ENCODE results near the gene BICDL2. TPM values are rescaled to one million over a fixed set of nuclear protein-coding genes. Genes with fewer than 3 reads are reported as not detected.

The BICDL2 gene
- total and polyA plus RNA-seq, 9 of the 15 experiments (the other 6 are each of a cell fraction or from before 2014, with no cell fraction given), result 0.09 to 0.28 (median 0.09) TPM; not detected in 6

DNA sequence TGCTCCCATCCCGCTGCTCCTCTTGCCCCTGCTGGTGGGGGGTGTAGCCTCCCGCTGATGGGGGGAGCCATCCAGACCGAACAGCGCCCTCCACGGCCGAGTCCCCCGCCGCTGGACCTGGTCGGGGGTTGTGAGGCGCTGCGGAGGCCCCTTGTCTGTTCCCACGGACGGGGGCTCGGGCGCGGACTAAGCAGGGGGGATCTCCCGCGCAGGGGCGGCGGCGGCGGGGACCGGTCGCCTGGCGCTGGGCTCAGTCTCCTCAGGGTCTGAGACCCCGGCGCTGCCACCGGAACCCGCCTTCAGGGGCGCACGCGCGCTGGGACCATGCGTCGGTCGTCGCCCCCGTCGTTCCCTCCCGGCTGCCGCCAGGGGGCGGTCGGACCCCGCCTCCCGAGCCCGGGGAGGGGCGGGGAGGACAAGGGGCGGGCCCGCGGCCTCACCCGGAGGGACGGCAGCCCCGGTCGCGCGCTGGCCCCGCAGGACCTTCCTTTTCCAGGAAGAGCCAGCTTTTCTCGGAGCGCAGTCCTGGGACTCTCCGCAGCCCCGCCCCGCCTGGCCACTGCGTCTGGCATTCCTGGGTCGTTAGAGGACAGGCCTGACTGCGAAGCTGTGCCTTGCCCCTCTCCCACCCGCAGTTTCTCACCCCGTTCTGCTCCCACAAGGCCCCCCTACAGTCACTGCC is 22.4 kb upstream of the BICDL2 start:
- peak; percentile 95 for ATAC-seq
- Histone ChIP-seq H3K27ac (ENCODE audit: extremely low read depth, low read depth, low read length) (peak overlapping the region; percentile 83), H3K79me2 (ENCODE audit: control insufficient read depth, insufficient read depth, low read length) (peaks cover 2% of the 10 kb centered on the region; the same call in 2 of the 3 replicates), H3K36me3 (ENCODE audit: control insufficient read depth, insufficient read depth, low read length) (no peaks in the 10 kb centered on the region), H3K9me3 (replicated peaks; ENCODE audit: control insufficient read depth, insufficient read depth, low read depth, low read length) (no peaks in the 10 kb centered on the region), H3K4me1 (replicated peaks in 1 of 2; ENCODE audit: control insufficient read depth in 2 of 2, insufficient read depth in 2 of 2, low read length in 2 of 2) (peaks cover 8 to 38% of the 10 kb centered on the region in 2 experiments), H3K27me3 (ENCODE audit: control insufficient read depth in 2 of 2, insufficient read depth in 2 of 2, low read length in 2 of 2) (no peaks in the 10 kb centered on the region), H2AFZ (ENCODE audit: low read depth, low read length) (peak overlapping the region; percentile 97), H3K9ac (ENCODE audit: insufficient read depth in 1 of 2, low read depth in 2 of 2, low read length in 2 of 2) (peak overlapping the region; percentile 85 to 97), H3K9me1 (ENCODE audit: control insufficient read depth, insufficient read depth, low read length) (peaks cover 4% of the 10 kb centered on the region), H3K4me3 (peak overlapping the region; percentile 93), H3K4me2 (ENCODE audit: insufficient read depth, low read length) (peak overlapping the region; percentile 93), H4K20me1 (replicated peaks; ENCODE audit: control insufficient read depth, insufficient read depth, low read length) (0 out of 2 replicates have a peak, but pooled peaks cover 3% of the 10 kb centered on the region)
- WGBS (ENCODE audit: insufficient coverage, low coverage, missing lambda C conversion rate), result 0% methylated on average over 29 of the region's 67 CpGs
- BruUV-seq (replicated peaks), result no TSS peak
- in situ Hi-C loops (cut with MboI) (no loop called here), intact Hi-C loops (cut with micrococcal nuclease) (loop anchor here (1.0 to 10.0 kb wide), 4 partner anchors 28 to 116 kb away; no protein-coding TSS in a partner anchor)
- FAIRE-seq, result peak; percentile 46
- ChIA-PET POLR2A (interaction anchor here (0.6 to 1.2 kb wide), 8 partner anchors 11 to 109 kb away, joined by 3 to 4 read pairs (median 3); no protein-coding TSS in a partner anchor), CTCF (ENCODE audit: low intra/inter-chr PET ratio) (interaction anchor here (0.6 to 2.6 kb wide), 9 partner anchors 27 to 1194 kb away, joined by 3 to 20 read pairs (median 4); no protein-coding TSS in a partner anchor)
- peak; percentile 93 to 98 (median 96) for DNase-seq (ENCODE audit: extremely low read depth in 1 of 4, low spot score in 3 of 4)
- TF ChIP-seq, protein P1, sequence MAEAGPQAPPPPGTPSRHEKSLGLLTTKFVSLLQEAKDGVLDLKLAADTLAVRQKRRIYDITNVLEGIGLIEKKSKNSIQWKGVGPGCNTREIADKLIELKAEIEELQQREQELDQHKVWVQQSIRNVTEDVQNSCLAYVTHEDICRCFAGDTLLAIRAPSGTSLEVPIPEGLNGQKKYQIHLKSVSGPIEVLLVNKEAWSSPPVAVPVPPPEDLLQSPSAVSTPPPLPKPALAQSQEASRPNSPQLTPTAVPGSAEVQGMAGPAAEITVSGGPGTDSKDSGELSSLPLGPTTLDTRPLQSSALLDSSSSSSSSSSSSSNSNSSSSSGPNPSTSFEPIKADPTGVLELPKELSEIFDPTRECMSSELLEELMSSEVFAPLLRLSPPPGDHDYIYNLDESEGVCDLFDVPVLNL (CRISPR knock-in tag; IDR thresholded peaks at IDR 0.05; ENCODE audit: low read depth), result no peak
- TF ChIP-seq, protein P2, sequence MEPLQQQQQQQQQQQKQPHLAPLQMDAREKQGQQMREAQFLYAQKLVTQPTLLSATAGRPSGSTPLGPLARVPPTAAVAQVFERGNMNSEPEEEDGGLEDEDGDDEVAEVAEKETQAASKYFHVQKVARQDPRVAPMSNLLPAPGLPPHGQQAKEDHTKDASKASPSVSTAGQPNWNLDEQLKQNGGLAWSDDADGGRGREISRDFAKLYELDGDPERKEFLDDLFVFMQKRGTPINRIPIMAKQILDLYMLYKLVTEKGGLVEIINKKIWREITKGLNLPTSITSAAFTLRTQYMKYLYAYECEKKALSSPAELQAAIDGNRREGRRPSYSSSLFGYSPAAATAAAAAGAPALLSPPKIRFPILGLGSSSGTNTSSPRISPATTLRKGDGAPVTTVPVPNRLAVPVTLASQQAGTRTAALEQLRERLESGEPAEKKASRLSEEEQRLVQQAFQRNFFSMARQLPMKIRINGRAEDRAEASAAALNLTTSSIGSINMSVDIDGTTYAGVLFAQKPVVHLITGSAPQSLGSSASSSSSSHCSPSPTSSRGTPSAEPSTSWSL (CRISPR knock-in tag; IDR thresholded peaks at IDR 0.05; ENCODE audit: borderline replicate concordance), result no peak
- TF ChIP-seq ELF1 (tag; IDR thresholded peaks at IDR 0.05) (peak; percentile 75), PTRF (tag; IDR thresholded peaks at IDR 0.05) (no peak), HMG20B (CRISPR knock-in tag; IDR thresholded peaks at IDR 0.05) (no peak), ZNF431 (CRISPR knock-in tag; IDR thresholded peaks at IDR 0.05) (no peak), STAT5B (CRISPR knock-in tag; IDR thresholded peaks at IDR 0.05) (no peak), BDP1 (IDR thresholded peaks at IDR 0.05; ENCODE audit: insufficient read depth, insufficient read length) (no peak), HDAC3 (IDR thresholded peaks at IDR 0.05; ENCODE audit: borderline replicate concordance, partially characterized antibody) (no peak), JUNB (CRISPR knock-in tag; conservative IDR thresholded peaks at IDR 0.05) (no peak)
- TF ChIP-seq, protein P3, sequence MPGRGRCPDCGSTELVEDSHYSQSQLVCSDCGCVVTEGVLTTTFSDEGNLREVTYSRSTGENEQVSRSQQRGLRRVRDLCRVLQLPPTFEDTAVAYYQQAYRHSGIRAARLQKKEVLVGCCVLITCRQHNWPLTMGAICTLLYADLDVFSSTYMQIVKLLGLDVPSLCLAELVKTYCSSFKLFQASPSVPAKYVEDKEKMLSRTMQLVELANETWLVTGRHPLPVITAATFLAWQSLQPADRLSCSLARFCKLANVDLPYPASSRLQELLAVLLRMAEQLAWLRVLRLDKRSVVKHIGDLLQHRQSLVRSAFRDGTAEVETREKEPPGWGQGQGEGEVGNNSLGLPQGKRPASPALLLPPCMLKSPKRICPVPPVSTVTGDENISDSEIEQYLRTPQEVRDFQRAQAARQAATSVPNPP (IDR thresholded peaks at IDR 0.05; ENCODE audit: borderline replicate concordance, insufficient read depth, insufficient read length), result no peak
- TF ChIP-seq, protein P4, sequence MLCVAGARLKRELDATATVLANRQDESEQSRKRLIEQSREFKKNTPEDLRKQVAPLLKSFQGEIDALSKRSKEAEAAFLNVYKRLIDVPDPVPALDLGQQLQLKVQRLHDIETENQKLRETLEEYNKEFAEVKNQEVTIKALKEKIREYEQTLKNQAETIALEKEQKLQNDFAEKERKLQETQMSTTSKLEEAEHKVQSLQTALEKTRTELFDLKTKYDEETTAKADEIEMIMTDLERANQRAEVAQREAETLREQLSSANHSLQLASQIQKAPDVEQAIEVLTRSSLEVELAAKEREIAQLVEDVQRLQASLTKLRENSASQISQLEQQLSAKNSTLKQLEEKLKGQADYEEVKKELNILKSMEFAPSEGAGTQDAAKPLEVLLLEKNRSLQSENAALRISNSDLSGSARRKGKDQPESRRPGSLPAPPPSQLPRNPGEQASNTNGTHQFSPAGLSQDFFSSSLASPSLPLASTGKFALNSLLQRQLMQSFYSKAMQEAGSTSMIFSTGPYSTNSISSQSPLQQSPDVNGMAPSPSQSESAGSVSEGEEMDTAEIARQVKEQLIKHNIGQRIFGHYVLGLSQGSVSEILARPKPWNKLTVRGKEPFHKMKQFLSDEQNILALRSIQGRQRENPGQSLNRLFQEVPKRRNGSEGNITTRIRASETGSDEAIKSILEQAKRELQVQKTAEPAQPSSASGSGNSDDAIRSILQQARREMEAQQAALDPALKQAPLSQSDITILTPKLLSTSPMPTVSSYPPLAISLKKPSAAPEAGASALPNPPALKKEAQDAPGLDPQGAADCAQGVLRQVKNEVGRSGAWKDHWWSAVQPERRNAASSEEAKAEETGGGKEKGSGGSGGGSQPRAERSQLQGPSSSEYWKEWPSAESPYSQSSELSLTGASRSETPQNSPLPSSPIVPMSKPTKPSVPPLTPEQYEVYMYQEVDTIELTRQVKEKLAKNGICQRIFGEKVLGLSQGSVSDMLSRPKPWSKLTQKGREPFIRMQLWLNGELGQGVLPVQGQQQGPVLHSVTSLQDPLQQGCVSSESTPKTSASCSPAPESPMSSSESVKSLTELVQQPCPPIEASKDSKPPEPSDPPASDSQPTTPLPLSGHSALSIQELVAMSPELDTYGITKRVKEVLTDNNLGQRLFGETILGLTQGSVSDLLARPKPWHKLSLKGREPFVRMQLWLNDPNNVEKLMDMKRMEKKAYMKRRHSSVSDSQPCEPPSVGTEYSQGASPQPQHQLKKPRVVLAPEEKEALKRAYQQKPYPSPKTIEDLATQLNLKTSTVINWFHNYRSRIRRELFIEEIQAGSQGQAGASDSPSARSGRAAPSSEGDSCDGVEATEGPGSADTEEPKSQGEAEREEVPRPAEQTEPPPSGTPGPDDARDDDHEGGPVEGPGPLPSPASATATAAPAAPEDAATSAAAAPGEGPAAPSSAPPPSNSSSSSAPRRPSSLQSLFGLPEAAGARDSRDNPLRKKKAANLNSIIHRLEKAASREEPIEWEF (CRISPR knock-in tag; IDR thresholded peaks at IDR 0.05), result no peak

All from K562 (cell line).